Measurements from ENCODE around the gene SLAMF7.
"Not testable (repeated sequence)": the region's sequence is repeated elsewhere in the genome, so short reads cannot be mapped to it uniquely, and the experiment has no call there.

Gene SLAMF7

GRCh38 chr1:160774886-160775719, 36.1 kb downstream of the SLAMF7 start:
- DNase-seq (ENCODE audit: low spot score) = no peak

DNA sequence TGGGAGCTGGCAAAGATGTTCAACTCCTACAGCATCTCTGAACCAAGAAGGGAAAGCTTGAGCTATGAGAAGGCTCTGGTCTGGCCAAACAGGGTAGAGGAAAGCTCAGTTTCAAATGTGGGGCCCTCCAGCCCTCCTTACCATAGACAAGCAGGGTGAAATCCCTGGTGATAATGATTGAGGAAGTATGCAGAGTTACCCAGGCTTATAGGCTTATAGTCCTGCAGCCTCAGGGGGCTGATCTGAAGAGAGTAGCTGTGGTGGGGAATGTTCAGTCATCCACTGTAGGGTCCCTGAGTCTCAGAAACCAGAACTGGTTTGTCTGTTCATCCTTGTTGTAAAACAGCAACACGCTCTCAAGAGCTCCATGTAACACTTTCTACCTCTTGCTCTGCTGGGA, 37.1 kb downstream of the SLAMF7 start:
- no peak for DNase-seq (ENCODE audit: low spot score)

DNA sequence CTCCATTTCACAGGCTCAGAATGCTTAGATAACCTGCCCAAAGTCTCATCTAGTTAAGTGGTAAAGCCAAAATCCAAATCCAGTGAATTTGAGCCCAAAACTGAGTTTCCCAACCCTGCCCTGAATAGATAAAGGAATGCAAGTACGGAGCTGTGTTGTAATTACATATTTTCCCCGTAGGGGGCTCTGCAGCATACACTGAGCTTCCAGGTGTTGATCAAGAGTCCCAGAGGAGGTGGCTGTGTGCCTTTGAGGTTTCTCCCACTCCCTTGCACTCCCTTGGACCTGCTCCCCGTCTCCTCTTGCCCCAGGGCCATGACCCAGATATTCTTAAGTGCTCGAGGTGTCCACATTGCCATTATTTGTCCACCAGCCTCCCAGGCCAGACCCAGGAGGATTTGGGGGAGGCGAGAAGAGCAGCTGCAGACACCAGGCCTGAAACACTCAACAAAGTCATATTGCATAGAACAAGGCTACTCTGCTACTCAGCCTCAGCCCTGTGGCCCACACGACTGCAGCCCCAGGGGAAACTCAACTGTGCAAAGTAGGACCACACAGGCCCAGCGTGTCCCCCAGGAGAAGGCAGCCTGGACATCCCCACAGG, 38.5 kb downstream of the SLAMF7 start:
- peak; percentile 20 for DNase-seq (ENCODE audit: low spot score)

DNA sequence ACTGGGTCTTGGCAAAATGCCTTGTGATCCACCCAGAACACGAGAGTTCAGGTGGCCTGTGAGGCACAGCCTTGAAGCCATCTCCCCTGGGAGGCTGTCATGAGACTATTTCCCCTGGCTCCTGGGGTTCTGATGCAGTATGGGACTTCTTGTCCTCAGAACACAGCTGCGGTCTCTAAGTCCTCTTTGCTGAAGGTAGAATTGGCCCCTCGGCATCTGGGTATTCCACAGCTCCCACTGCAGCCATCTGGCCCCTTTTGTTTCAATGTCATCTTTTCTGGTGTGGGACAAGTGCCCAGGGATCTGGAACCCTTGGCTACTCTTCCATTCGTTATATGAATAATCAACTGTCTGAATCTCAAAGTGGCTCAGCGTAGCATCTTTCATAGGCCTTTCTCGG, 39.9 kb downstream of the SLAMF7 start:
- no peak for DNase-seq (ENCODE audit: low spot score)

DNA sequence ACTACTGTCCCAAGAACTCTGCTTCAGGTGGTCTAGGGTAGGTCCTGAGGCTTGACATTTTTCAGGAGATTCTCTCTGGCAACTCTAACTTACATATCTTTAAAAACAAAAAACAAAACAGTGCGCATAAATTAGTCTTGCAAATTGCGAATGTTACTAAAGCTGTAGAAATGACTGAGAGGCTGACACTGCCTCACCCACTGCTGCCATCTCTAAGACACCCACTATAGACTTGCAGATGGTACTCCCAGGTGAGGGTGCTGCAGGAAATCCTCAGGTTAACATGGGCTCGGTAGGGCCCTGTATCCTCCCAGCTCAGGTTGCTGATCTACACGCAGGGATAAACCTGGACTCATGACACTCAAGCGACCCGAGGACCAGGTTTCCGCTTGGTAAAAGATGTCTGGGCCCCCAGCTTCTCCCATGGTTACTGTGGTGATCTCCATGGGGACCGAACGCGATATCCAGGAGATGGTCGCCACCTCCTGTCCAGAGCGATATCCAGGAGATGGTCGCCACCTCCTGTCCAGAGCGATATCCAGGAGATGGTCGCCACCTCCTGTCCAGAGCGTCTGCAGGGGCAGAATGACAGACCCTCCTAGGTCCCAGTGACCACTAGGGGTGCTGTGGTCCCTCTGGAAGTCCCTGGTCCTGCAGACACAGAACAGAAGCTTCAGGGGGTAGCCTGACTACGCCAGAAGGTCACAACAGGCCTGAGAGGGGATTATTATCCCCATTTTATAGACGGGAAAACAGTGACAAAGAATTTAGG, 40.8 kb downstream of the SLAMF7 start:
- DNase-seq (ENCODE audit: low spot score) = no peak

- no peak for DNase-seq (ENCODE audit: low spot score)
Observed at GRCh38 chr1:160780398-160780755, 41.3 kb downstream of the SLAMF7 start.

DNA sequence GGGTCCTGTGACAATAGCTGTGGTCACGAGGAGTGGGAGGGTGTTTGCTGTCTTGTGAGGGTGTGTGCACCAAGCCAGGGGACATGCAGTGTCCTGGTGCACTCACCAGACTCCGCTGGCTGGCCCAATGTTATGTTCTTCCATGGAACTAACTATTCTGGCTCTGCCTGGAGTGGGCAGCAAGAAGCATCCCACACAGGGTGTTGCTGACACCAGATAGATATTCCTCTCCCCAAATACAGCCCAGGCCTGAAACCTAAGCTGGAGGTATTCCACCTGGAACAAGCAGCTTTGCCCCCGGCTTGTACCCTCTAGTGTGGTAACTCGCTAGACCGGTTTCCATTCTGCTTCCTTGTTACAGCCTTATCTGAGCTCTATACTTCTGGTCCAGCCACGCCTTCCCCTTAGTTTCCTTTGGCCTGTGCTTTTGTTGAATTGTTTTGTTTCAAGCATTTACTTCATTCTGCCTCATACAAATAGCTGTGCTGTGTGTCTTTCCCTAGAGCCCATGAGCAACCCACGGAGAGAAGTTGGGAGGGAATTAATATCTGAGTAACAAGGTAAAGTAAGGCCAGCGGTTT, 42.2 kb downstream of the SLAMF7 start:
- peak; percentile 60 for DNase-seq (ENCODE audit: low spot score)

DNA sequence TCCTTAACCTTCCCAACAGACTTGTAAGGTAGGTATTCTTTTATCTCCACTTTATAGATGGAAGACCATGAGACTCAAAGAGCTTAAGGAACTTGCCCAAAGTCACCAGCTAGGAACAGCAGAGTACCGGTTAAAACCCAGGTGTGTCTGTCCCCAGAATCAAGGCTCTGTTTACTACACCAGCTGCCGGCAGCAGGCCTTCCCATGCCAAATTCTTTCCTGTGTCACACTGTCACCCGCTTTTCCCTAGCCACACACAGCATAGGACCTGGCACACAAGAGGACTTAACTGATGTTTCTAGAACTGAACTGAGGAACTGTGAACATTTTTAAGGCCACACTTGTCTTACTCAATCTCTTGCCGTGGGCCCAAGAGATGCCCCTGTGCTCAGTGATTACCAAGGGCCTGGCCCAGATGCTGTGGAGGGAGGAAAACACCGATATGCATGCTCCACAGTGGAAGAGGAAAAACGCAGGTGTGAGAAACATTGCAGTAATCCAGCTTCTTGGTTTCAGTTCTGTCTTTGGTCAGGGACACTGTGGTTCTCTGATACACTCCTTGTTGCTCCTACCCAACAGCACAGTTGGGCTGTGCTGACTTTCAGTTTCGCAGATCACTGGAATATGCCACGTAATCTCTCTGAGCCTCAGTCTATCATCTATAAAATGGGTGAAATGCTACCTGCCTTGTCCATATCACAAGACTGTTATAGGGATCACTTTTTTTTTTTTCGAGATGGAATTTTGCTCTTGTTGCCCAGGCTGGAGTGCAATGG, 43.1 kb downstream of the SLAMF7 start:
- no peak for DNase-seq (ENCODE audit: low spot score)

- DNase-seq (ENCODE audit: low spot score) = not testable (repeated sequence)
Observed at GRCh38 chr1:160782988-160783765, 44.1 kb downstream of the SLAMF7 start.

GRCh38 chr1:160789051-160789701, 50.1 kb downstream of the SLAMF7 start:
- DNase-seq (ENCODE audit: low spot score) = no peak

- no peak for DNase-seq (ENCODE audit: low spot score)
Observed at GRCh38 chr1:160789702-160790611, 50.9 kb downstream of the SLAMF7 start.

DNA sequence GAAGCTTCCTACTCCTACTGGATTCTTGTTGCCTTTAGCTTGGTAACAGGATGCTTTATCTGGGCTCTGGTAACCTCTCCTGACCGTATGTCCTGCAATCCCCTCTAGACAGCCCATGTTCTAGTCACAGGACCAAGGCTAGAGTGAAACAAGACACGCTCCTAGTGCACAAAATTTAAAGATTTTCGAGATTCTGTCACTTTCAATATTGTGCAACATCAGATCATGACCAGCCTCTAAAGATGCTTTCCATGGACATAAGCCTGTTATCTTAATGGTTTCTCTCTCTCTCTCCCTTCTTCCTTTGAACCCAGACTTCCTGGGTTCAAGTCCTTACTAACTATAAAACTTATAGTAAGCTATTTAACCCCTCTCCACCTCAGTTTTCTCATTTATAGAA, 55.3 kb downstream of the SLAMF7 start:
- DNase-seq (ENCODE audit: low spot score) = no peak

DNA sequence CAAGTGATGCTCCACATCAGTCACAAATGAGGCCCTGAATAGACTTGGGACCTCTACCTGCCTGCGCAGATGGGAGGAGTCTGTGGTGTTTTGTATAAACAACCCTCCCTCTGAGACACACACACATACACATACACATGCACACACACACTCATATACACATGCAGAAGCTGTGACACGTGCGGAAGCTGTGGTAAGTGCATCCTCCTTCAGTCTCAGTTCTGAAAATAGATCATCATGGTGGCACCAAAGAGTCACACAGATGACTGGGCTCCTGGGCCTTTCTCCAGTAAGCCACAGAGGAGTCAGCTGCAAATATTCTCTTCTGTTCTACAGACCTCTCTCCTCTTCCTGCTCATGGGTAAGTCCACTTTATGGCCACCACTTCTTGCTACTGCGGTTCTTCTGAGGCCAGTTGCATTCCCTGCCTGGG, 56.9 kb downstream of the SLAMF7 start, which contains the start of gene LY9:
TSS of gene LY9 (plus strand) at position 224 of the 433 bp plus-strand sequence. CDS start at position 238, 14 bp downstream.
- DNase-seq (ENCODE audit: low spot score) = no peak

GRCh38 chr1:160797271-160797709, 58.2 kb downstream of the SLAMF7 start:
- DNase-seq (ENCODE audit: low spot score) = no peak

DNA sequence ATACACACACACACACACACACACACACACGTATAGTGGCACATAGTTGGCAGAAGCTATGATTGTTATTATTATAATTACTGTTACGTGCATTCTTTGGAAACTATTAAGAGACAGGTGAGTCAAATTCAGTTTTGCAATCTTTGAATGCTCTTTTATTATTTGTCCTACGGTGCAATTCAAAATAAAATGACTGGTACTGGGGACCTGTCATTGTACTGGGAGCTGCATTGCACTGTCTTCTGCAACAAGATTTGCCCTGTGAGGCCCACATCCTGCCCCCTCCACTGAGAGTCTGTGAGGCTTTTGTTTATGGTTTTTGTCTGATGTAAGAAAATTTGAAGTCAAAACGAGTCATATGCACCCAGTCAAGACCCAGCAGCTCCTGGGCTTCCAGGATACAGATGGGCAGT, 58.8 kb downstream of the SLAMF7 start:
- DNase-seq (ENCODE audit: low spot score) = no peak

DNA sequence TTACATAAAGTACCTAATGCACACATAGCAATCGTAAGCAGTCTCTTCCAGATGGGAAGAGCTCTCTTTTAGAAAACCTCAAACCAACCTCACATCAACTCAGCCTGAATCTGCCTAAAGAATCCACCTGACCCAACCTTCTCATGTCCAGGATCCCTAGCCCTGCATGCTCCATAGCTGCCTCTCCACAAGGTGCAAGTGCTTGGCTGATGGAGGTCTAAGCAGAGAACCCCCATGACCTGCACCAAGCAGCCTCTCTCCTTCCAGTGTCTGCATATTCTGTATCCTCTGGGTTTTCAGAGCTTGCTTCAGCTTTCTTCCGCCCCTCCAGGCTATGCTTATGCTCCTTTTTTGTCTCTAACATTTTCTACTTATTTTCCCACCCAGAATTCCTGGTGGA, 59.4 kb downstream of the SLAMF7 start:
- DNase-seq (ENCODE audit: low spot score) = no peak

DNA sequence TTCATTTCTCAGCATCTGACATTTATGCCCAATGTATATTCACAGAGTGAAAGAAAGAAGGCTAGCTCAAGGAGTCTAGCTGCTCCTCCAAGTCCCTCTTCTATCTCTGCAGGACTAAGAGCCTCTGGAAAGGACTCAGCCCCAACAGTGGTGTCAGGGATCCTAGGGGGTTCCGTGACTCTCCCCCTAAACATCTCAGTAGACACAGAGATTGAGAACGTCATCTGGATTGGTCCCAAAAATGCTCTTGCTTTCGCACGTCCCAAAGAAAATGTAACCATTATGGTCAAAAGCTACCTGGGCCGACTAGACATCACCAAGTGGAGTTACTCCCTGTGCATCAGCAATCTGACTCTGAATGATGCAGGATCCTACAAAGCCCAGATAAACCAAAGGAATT, 60.6 kb downstream of the SLAMF7 start:
- no peak for DNase-seq (ENCODE audit: low spot score)

DNA sequence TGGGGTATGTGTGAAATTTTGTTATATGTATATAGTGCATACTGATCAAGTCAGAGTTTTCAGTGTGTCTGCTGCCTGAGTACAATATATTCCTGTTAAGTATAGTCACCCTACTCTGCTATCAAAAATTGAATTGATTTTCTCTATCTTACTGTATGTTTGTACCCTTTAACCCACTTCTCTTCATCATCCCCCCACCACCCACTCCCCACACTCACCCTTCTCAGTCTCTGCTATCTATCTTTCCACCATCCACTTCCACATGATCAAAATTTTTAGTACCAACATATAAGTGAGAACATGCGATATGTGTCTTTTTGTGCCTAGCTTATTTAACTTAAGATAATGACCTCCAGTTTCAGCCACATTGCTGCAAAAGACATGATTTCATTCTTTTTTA, 61.1 kb downstream of the SLAMF7 start:
- no peak for DNase-seq (ENCODE audit: low spot score)

Measured in LoVo (cell line).